T1000 (cell line): ENCODE measurements around the gene CHRNA10.

Experiments
- DNase-seq: peaks from one replicate; lab custom pipeline; 2025; ENCODE audit warnings: mixed read lengths; lab: John Stamatoyannopoulos, UW

CHRNA10 gene

DNA sequence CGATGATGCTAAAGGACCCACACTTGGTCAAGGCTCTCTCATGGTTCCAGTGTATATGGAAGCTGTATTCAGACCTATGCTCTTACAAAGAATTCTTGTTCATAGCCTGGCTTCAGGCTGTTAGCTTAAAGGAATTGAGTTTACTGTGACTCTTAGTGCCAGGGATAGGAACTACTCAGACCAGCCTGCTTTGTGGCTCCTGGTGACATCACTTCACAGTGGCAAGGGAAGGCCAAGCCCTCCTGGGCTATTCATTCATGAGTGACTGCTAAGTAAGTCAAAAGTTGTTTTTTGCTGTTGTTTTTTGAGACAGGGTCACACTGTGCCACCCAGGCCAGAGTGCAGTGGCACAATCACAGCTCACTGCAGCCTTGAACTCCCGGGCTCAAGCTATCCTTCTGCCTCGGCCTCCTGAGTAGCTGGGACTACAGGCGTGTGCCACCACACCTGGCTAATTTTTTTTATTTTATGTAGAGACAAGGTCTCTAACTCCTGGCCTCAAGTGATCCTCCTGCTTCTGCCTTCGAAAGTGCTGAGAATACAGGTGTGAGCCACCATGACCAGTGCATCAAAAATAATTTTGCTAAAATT lies 39.0 kb downstream of the CHRNA10 start:
- no peak for DNase-seq

DNA sequence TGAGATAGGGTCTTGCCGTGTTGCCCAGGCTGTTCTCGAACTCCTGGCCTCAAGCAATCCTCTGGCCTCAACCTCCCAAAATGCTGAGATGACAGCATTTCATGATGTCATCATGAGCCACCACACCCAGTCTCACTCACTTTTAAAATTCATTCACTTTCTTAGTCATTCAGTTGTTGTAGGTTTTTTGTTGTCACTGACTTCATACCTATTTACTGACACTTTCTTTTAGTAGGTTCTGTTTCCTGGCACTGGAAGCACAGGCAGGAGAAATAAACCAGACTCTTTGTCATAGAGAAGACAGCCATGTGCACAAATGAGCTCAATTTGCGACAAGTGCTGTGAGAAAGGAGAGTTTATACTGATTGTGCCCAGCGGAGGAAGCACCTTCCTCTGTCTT lies 39.9 kb downstream of the CHRNA10 start:
- no peak for DNase-seq

DNA sequence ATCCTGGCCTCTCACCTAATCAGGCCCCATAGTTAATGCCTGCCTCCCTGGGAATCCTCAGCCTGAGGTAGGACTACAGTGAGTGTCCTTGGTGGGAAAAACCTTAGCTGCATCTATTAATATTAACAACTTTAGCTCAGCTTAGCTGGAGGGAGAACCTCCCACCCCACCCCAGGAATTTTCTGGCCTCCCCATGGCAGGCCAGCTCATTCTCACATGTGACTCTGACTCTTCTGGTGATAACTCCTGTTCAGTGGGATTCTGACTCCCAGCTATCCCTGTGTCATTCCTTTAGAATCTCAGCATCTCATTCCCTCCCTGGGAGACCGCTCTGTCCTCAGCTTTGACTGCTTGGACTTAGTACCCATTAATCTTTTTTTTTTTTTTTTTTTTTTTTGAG lies 43.9 kb downstream of the CHRNA10 start:
- DNase-seq: peak; percentile 10

GRCh38 chr11:3626250-3626960 lies 44.8 kb downstream of the CHRNA10 start:
- no peak for DNase-seq

GRCh38 chr11:3623767-3624458 lies 47.3 kb downstream of the CHRNA10 start:
- DNase-seq: no peak

GRCh38 chr11:3623121-3623520 lies 48.1 kb downstream of the CHRNA10 start:
- no peak for DNase-seq

GRCh38 chr11:3622521-3622920 lies 48.7 kb downstream of the CHRNA10 start:
- DNase-seq: no peak

GRCh38 chr11:3617990-3618389 lies 53.2 kb downstream of the CHRNA10 start:
- DNase-seq: no peak

GRCh38 chr11:3616721-3617460 lies 54.3 kb downstream of the CHRNA10 start:
- DNase-seq: no peak

DNA sequence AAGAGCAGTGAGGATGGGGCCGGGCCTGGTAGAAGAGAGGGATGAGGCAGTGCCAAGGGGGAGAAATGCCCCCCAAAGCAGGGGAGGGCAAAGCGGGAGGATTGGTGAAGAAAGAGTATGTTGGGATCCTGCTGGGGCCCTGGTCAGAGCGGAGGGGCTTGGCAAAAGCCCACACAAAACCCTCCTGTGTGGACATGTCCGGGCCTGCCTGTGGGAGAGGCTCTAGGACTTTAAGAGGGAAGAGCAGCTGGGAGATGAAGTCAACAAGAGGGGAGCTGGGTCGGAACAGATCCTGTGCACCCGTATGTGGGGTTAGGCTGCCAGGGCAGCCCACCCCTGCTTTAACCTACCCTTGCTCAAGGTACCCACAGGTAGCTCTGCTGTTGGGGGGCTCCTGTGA lies 55.2 kb downstream of the CHRNA10 start:
- DNase-seq: no peak
